ENCODE data around the gene SMURF2.

SMURF2 gene

DNA sequence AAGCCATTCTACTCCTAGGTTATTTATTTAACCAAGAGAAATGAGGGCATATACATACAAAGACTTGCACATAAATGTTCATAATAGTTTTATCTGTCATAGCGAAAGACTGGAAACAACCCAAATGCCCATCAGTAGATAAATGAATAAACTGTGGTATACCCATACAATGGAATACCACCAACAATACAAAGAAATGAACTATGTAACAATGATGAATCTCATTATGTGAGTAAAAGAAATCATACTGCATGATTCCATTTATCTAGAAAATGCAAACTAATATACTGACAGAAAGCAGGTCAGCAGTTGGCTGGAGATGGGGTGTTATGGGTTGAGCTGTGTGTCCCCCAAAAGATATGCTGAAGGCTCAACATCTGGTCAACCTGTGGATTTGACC lies 98.0 kb downstream of the SMURF2 start:
- Histone ChIP-seq H3K27me3 (replicated peaks; ENCODE audit: control insufficient read depth, insufficient read depth, low read length) (no peaks in the 10 kb centered on the region), H3K36me3 (ENCODE audit: control insufficient read depth, insufficient read depth, low read length) (no peaks in the 10 kb centered on the region; the same call in 1 of the 2 replicates), H3K4me3 (replicated peaks; ENCODE audit: low read depth, low read length) (no peak overlapping the region)
- TF ChIP-seq, protein P1, sequence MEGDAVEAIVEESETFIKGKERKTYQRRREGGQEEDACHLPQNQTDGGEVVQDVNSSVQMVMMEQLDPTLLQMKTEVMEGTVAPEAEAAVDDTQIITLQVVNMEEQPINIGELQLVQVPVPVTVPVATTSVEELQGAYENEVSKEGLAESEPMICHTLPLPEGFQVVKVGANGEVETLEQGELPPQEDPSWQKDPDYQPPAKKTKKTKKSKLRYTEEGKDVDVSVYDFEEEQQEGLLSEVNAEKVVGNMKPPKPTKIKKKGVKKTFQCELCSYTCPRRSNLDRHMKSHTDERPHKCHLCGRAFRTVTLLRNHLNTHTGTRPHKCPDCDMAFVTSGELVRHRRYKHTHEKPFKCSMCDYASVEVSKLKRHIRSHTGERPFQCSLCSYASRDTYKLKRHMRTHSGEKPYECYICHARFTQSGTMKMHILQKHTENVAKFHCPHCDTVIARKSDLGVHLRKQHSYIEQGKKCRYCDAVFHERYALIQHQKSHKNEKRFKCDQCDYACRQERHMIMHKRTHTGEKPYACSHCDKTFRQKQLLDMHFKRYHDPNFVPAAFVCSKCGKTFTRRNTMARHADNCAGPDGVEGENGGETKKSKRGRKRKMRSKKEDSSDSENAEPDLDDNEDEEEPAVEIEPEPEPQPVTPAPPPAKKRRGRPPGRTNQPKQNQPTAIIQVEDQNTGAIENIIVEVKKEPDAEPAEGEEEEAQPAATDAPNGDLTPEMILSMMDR (IDR thresholded peaks at IDR 0.05; ENCODE audit: insufficient read depth, low read length, poor library complexity, severe bottlenecking), result no peak
- no peak for DNase-seq (ENCODE audit: extremely low read depth, insufficient read length)

DNA sequence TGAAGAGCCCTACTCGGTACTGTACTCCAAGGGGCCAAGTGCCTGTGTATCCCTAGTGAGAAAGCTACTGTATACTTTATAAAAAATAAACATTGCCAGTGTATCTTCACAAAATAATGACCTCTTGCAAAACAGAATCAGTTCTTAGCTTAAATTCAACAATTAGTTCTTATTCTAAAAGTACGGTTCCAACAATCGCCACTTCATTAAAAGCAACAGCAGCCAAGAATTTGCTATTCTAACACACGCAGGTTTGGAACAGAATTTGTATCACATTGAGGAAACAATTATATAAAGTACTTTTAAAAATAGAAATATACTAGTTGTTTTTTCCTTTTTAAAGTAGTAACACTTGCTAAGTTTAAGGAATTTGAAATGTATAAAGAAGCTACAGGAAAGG lies 106.8 kb downstream of the SMURF2 start:
- TF ChIP-seq, protein P1 (IDR thresholded peaks at IDR 0.05; ENCODE audit: insufficient read depth, low read length, poor library complexity, severe bottlenecking), result no peak
- H3K36me3 ChIP-seq (ENCODE audit: control insufficient read depth, insufficient read depth, low read length), result peaks cover 1% of the 10 kb centered on the region; the same call in 1 of the 2 replicates
- no peak overlapping the region for H3K4me3 ChIP-seq (replicated peaks; ENCODE audit: low read depth, low read length)
- no peak for DNase-seq (ENCODE audit: extremely low read depth, insufficient read length)
- no peaks in the 10 kb centered on the region for H3K27me3 ChIP-seq (replicated peaks; ENCODE audit: control insufficient read depth, insufficient read depth, low read length)

DNA sequence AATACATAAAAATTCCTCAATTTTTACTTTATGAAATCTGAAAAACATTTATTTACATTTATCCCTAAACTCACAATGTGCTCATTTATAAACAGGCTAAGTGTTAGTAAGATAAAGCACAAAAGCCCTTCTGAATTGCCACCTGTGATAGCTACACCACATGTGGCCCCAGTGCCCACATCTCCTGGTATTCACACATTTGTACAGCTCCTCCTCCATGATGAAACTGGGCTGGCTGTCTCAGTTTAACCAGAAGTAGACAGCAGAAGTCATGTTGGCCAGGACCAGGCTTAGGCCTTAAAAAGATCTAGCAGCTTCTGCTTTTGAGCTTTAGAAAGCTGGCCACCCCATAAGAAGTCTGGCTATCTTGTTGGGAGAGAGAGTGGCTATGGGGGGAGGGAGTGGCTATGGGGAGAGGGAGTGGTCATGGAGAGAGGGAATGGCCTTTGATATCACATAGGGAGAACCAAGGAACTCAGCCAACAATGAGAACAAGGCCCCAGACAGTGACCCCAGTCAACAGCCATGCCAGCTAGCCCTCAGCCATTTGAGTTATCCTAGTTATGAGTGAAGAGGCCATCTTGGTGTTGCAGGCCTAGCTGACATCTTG lies 108.0 kb downstream of the SMURF2 start:
- Histone ChIP-seq H3K27me3 (replicated peaks; ENCODE audit: control insufficient read depth, insufficient read depth, low read length) (no peaks in the 10 kb centered on the region), H3K36me3 (ENCODE audit: control insufficient read depth, insufficient read depth, low read length) (peaks cover 1% of the 10 kb centered on the region; the same call in 1 of the 2 replicates), H3K4me3 (replicated peaks; ENCODE audit: low read depth, low read length) (no peak overlapping the region)
- DNase-seq (ENCODE audit: extremely low read depth, insufficient read length), result no peak
- TF ChIP-seq, protein P1 (IDR thresholded peaks at IDR 0.05; ENCODE audit: insufficient read depth, low read length, poor library complexity, severe bottlenecking), result no peak

DNA sequence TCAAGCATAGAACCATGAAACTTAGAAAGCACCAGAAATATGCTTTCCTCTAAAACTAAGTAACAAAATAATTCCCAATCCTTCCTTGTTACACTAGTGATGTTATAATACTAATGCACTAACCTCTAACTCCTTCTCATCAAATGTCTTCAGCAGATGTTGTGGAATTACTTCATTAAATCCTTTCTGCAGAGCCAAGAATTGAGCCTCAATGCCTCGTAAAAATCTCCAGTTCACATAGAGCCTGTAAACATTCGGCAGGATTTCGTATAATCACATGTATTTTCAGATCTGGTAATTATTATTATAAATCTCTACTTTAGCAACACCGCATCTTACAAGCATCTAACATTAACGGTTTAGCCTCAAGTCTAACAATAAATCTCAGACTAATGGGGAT lies 110.6 kb downstream of the SMURF2 start:
- Histone ChIP-seq H3K27me3 (replicated peaks; ENCODE audit: control insufficient read depth, insufficient read depth, low read length) (no peaks in the 10 kb centered on the region), H3K36me3 (ENCODE audit: control insufficient read depth, insufficient read depth, low read length) (peaks cover 1% of the 10 kb centered on the region; the same call in 1 of the 2 replicates)
- TF ChIP-seq, protein P1 (IDR thresholded peaks at IDR 0.05; ENCODE audit: insufficient read depth, low read length, poor library complexity, severe bottlenecking), result no peak

DNA sequence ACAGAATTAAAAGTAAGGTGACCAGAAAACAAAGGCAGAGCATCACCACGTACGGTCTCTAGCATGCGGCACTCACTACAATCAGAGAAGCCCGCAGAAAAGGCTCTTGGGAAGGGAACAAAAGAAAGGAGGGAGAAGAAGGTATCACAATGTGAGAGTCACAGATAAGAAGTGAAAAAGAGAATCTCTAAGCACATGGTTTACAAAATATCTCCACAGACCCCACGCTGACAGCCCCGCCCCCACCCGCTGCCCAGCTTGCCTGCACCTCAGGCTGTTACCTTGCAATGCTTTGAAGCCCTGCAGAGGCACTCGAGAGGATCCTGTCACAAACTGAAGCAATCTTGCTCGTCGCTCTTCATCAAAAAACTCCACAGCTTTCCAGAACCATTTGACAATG lies 114.8 kb downstream of the SMURF2 start:
- H3K4me3 ChIP-seq (replicated peaks; ENCODE audit: low read depth, low read length), result no peak overlapping the region
- TF ChIP-seq, protein P1 (IDR thresholded peaks at IDR 0.05; ENCODE audit: insufficient read depth, low read length, poor library complexity, severe bottlenecking), result no peak
- no peaks in the 10 kb centered on the region for H3K27me3 ChIP-seq (replicated peaks; ENCODE audit: control insufficient read depth, insufficient read depth, low read length)
- no peak for DNase-seq (ENCODE audit: extremely low read depth, insufficient read length)
- no peaks in the 10 kb centered on the region for H3K36me3 ChIP-seq (ENCODE audit: control insufficient read depth, insufficient read depth, low read length)

More for the DNA sequence above, 110.6 kb downstream of the SMURF2 start:
- DNase-seq (ENCODE audit: extremely low read depth, insufficient read length), result no peak
- no peak overlapping the region for H3K4me3 ChIP-seq (replicated peaks; ENCODE audit: low read depth, low read length)

DNA sequence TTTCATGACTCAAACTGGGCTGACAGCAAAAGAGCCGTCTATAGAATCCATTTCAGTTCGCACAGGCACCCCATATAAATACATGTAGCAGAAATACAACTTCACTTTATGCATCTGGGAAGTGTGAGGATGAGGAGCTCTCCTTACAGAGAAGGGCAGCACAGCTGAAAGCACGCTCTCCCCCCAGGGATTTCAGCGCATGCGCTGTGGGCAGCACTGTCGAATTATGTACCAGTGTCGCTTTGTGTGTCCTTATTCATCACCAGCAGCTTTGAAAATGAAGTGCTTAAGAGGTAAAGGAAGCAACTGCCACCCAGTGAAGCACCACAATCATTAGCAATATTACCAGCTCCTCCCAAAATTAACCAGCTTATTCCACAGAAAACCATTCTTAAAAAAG lies 115.4 kb downstream of the SMURF2 start:
- H3K4me3 ChIP-seq (replicated peaks; ENCODE audit: low read depth, low read length), result no peak overlapping the region

More for the DNA sequence above, 115.4 kb downstream of the SMURF2 start:
- TF ChIP-seq, protein P1 (IDR thresholded peaks at IDR 0.05; ENCODE audit: insufficient read depth, low read length, poor library complexity, severe bottlenecking), result no peak
- DNase-seq (ENCODE audit: extremely low read depth, insufficient read length), result no peak
- Histone ChIP-seq H3K36me3 (ENCODE audit: control insufficient read depth, insufficient read depth, low read length) (peaks cover 2% of the 10 kb centered on the region; the same call in 1 of the 2 replicates), H3K27me3 (replicated peaks; ENCODE audit: control insufficient read depth, insufficient read depth, low read length) (no peaks in the 10 kb centered on the region)
